HG03520 (cell line): ENCODE data around the gene ITGA5.

Experiments used
- ATAC-seq: cut with Tn5 transposase; IDR thresholded peaks from one replicate; pipeline ENCODE4 v1.9.1; 2021; ENCODE audit warnings: mild to moderate bottlenecking, moderate library complexity; ENCODE audit not compliant: unreplicated experiment

The ITGA5 gene

DNA sequence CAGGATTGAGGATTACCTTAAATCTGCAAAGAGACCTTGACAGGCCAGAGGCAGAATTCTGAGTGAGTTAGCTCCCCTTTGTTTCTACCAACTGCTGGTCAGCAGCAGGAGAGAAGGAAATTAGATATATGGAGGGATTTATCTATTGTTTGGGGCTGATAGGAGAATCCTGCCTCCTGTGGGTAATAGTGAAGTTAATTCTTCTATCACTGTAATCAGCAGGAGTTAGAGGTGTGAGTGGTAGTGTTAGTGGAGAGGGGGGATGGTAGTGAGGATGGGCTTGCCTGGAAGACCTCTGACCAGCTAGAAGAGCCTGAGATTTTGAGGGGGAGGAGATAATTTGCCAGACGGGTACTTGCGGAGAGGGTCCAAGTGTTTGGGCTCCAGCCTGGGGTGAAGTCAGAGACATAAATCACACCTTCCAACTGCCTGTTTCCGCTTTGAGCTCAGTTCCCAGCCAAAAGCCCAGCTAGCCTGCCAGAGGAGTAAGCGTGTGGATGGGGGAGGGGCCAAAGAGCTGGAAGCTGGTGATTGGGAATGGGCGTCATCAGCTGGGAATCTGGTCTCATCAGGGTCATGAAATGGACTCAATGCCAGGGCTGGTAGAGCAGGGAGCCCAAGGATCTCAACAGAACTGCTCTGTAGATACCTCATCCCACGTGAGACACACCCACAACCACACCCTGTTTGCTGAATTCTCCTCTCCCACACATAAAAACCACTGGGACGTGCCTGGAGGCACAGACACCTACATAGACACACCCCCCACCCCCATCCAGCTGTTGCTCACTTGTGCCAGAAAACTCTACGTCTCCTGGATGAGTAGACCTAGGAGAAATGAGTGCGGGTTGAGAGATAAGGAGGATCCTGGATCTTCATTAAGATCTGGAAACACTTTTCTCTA lies 13.1 kb upstream of the ITGA5 start:
- no peak for ATAC-seq

DNA sequence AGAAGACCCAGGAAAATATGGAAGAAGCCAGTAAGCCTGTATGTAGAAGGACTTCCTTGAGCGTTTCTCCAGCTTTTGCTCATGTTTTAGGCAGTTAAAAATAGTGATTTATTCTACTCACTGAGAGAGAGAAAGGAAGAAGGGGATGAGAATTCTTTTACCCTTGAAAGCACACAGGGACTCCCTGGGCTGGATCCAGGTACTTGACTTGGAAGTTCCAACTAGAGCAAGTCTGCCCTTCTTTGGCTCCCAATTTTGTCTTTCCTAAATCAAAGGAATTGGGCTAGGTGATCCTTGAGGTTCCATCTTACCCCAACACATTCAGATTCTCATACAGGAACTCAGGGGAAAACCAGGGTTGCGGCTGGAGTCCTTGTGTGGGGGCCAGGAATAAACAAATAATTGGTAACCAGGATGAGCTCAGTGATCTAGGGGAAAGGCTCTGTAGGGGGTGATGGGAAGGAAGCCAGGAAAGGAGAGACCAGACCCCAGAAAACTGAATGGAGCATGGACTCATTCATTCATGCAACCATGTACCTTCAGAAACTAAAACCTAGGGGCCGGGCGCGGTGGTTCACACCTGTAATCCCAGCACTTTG lies 11.5 kb upstream of the ITGA5 start:
- ATAC-seq = no peak

- ATAC-seq = no peak
Measured at GRCh38 chr12:54429014-54429471, 10.0 kb upstream of the ITGA5 start.

DNA sequence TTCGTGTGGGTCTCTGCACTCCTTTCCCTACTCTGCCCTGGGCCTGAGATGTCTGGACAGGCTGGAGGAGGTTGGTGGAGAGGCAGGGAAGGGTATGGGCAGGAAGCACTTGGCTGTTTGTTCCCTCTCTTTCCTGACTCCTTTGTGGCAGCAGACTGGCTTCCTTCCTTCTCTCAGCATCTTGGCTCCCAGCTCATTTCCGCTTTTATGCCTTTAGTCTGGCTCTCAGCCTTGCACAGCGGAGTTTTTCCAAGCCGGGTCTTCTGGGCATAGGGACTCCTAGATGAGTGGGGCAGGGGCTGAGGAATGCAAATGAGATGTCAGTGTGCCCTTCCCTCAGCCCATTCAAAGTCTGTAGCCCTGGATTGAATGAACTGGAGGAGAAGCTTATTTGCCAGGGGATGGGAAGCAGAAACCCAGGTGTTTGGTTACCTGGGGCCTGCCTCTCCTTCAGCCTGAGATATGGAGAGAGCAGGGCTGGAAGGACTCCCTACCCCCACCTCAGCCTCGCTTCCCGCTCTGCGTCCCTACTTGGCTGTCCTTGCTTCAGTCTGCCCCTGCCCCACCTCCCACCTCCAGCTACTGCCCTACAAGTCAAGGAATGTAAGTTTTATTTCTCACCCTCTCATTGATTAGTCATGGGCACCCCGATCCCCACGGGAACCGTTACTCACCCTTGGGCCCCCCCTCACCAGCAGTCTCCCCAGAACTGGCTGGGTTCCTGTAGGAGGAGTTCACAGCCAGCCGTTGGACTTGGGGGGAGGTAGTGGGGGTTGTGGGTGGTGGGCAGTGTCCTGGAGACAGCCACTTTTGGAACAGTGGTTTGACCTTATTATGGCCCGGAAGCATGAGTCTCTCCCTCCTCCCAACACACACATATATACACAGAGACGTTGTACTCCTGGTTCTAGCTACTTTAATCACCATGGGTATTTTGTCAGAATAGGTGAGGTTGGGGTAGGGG lies 9.3 kb upstream of the ITGA5 start:
- no peak for ATAC-seq

GRCh38 chr12:54427106-54427505 lies 8.0 kb upstream of the ITGA5 start:
- no peak for ATAC-seq

GRCh38 chr12:54426690-54427089 lies 7.6 kb upstream of the ITGA5 start:
- no peak for ATAC-seq

- no peak for ATAC-seq
Measured at GRCh38 chr12:54425702-54426101, 6.6 kb upstream of the ITGA5 start.

- ATAC-seq = no peak
Measured at GRCh38 chr12:54424224-54424623, 5.2 kb upstream of the ITGA5 start.

DNA sequence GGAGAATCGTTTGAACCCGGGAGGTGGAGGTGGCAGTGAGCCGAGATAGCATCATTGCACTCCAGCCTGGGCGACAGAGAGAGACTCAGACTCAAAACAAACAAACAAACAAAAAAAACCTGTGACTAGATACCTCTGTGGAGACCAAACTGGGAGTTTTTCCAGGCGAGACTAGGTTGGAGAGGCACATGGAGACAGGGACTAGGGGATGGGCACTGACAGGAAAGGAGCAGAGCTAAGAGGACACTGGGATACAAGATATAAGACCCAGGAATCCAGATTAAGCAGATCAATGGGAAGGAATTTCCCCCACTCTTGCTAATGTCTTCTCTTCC lies 4.7 kb upstream of the ITGA5 start:
- no peak for ATAC-seq

DNA sequence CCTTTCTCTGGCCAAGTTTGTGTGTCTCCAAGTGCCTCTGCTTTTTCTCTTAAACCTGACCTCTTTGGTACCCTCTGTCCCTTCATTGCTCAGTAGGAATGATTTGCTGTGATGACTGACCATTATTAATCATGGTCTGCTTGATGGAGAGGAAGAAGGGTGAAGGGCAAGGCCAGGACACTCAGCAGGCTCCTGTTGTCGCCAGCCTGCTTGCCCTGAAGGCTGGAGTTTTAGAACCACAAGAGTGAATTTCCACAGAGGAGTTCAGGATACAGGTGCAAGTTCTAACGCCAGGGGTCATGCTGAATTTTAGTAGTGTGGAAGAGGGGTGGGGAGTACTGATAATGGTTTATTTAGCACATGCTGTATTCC lies 2.8 kb upstream of the ITGA5 start:
- ATAC-seq = no peak

- ATAC-seq = no peak
Measured at GRCh38 chr12:54421175-54421878, 2.3 kb upstream of the ITGA5 start.

DNA sequence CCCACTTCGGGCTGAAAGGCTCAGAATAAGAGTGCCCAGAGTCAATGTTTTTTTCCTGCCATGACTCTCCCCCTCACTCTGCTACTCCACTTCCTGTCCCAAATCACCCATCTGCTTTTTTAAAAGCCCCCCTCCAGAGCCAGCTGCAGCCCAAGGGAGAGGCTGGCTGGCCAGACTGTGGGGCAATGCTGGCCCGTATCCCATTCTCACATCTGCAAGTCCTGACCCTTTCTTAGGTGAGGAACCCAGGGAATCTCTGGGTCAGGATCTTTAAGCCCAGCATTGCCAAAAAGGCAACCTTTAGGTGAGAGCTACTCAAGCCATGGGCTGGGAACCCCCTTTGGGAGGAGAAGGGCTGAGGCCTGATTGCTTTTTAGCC lies 1.7 kb upstream of the ITGA5 start:
- ATAC-seq = no peak

DNA sequence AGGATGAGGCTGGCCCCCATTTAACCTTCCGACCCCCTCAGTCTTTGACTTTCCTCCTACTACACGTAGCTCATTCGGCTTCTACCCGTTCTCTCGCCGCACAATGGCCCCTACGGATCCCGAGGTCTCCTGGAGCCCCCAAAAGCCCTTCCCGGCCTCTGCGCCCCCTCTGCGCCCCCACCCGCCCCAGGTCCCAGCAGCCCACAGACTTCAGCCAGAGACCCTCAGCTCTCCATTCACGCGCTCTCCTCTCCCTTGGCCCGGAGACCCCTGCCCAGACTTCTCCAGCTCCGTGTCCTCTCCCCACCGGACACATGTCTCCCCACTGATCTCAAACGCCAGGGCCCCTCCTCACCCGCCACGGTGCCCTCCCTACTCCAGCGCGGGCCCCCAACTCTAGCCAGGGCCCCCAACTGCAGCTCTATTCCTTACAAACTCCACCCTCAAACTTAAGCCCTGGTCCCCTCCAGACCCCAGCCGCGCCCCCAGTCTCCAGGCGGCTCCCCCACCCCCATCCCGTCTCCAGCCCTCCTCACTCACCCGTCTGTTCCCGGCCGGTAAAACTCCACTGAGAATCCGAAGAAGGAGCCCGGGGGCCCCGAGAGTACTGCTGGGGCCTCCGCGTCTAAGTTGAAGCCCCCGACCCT lies 502 bp downstream of the ITGA5 start:
- no peak for ATAC-seq

DNA sequence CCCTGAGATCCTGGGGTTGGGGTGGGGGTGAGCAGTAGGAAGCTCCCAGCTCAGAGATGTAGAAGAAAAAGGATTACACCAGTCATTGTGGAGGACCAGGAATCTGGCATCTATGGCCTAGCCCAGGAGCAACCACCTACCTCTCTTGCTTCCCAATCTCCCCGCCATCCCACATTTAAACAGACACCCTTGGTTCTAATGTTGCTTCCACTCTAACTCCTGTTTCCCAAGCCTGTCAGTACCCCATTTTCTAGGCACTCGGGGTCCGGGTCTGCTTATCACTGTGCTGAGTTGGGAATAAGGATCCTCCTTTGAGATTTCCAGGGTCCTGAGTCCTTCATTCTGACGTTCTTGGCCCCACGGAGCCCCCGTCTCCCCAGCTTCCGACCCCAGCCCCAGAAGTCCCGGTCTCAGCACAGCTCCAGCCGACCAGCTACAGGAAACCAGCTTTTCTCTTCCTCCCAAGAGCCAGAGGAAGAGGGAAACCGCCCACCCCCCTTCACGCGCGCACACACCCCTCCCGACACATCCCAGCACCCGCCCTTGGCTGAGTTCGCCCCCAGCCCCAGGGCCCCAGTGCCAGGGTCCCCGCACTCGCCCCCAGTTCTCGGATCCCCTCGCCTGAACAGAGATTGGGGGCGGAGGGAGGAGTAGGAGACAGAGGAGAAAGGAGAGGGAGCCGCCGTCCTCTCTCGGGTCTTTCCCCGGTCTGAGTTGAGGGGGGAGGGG lies 1.2 kb downstream of the ITGA5 start:
- ATAC-seq = no peak

- no peak for ATAC-seq
Measured at GRCh38 chr12:54416687-54417603, 2.1 kb downstream of the ITGA5 start.

DNA sequence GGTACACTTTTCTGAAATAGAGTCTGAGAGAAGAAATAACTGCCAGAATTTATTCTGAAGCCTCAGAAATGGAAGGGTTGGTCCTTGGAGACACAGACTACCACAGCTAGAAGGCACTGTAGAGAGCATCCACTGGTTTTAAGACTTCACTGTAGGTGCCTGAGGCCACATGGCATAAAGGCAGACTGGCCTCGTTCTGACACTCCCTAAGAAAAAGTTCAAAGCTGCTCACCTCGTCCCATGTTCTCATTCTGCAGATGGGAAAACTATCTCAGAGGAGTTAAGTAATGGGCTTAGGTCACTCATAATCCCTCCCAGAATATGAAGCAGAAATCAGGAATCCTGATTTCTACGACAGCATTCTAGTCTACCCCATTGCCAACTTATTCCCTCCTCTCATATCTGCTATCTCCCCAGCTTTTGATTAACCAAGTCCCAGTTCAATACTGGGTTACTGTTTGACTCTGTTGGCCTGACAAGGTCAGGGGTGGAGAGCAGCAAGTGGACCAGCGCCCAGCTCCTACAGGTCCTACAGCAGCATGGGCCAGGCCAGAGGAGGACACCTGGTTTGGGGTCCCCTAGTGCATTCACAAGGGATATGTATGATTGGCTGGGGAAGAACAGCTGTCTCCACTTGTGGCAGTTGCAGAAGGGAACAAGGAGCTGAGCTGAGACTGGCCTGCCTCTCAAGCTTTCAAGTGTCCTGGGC lies 3.7 kb downstream of the ITGA5 start:
- no peak for ATAC-seq

DNA sequence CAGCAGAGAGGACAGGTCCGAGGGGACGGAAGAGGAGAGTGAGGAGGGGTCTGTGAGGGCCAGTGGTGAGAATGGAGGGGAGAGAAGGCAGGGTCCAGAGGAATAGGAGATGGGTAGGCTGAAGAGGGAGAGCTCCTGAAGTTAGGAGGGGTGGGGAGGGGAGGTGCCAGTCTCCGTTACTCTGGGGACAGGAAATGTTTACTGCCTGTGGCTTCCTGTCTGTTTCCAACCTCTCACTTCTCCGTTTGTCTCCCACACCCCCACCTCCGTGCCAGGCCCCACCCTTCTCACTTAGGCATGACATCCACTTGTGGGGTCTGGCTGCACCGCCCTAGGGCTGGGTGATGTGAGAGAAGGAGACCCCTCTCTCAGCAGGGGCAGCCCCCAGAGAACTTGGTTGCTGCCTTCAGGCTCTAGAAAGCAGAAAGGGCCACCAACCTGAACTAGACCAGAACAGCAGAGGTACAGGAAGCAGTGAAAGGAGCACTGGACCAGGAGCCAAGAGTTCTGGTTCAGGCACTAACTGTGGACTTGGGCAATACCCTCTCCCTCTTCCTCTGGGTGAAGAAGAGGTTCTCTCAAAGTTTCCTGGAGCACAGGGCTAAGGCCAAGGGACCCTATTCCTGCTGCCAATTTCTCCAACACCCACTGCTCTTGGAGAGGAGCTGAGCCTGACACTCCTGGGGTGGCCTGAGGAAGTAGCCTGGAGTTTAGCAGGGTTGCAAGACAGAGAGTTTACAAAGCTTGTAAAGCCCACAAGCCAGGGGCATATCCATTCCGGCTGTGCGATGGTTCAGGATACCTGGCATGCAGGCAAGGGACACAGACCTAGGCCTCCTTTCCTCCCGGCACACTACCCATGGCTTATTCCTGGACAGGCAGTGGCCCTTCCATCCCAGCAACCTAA lies 5.5 kb downstream of the ITGA5 start:
- no peak for ATAC-seq
